NCI-H1694 treated with DMSO at 0.1 percent for 48 hours (cell line): ENCODE results near the gene KRTAP4-7.
"Not testable (repeated sequence)": the region's sequence is repeated elsewhere in the genome, so short reads cannot be mapped to it uniquely, and the experiment has no call there.

Source experiments
- DNase-seq: peaks from one replicate; lab custom pipeline; 2025; lab: John Stamatoyannopoulos, UW

KRTAP4-7 gene

GRCh38 chr17:41084100-41084856 is at the start of gene KRTAP4-7:
TSS of gene KRTAP4-7 (plus strand) at chr17:41084150. CDS start at chr17:41084207, 57 bp downstream.
- not testable (repeated sequence) for DNase-seq

- not testable (repeated sequence) for DNase-seq
Measured at GRCh38 chr17:41034346-41034935, 49.5 kb upstream of the KRTAP4-7 start, which contains the start of gene KRTAP1-3. TSS of gene KRTAP1-3 (minus strand) at chr17:41034874. CDS start at chr17:41034821, 53 bp downstream.

- no peak for DNase-seq
Measured at GRCh38 chr17:41037853-41038350, 46.0 kb upstream of the KRTAP4-7 start.

- not testable (repeated sequence) for DNase-seq
Measured at GRCh38 chr17:41040783-41041571, 43.0 kb upstream of the KRTAP4-7 start, which contains the start of gene KRTAP1-1. TSS of gene KRTAP1-1 (minus strand) at chr17:41041450. CDS start at chr17:41041397, 53 bp downstream.

- DNase-seq, result no peak
Measured at GRCh38 chr17:41042953-41043352, 41.0 kb upstream of the KRTAP4-7 start.

- DNase-seq, result not testable (repeated sequence)
Measured at GRCh38 chr17:41046735-41047465, 37.0 kb upstream of the KRTAP4-7 start, which contains the start of gene KRTAP2-1. TSS of gene KRTAP2-1 (minus strand) at chr17:41047316. CDS start at chr17:41047267, 49 bp downstream.

GRCh38 chr17:41048441-41048840 is 35.5 kb upstream of the KRTAP4-7 start:
- DNase-seq, result no peak

- DNase-seq, result no peak
Measured at GRCh38 chr17:41049110-41049509, 34.8 kb upstream of the KRTAP4-7 start.

- DNase-seq, result no peak
Measured at GRCh38 chr17:41052566-41052965, 31.4 kb upstream of the KRTAP4-7 start.

- DNase-seq, result no peak
Measured at GRCh38 chr17:41054025-41054424, 29.9 kb upstream of the KRTAP4-7 start.

- not testable (repeated sequence) for DNase-seq
Measured at GRCh38 chr17:41054556-41054955, 29.4 kb upstream of the KRTAP4-7 start.

- DNase-seq, result not testable (repeated sequence)
Measured at GRCh38 chr17:41055130-41055529, 28.8 kb upstream of the KRTAP4-7 start, which contains the start of gene KRTAP2-2. TSS of gene KRTAP2-2 (minus strand) at chr17:41055230. CDS start at chr17:41055211, 19 bp downstream.

GRCh38 chr17:41057547-41057946 is 26.4 kb upstream of the KRTAP4-7 start:
- DNase-seq, result no peak

GRCh38 chr17:41058741-41059140 is 25.2 kb upstream of the KRTAP4-7 start:
- DNase-seq, result no peak

- not testable (repeated sequence) for DNase-seq
Measured at GRCh38 chr17:41059276-41060051, 24.5 kb upstream of the KRTAP4-7 start.

GRCh38 chr17:41060052-41060604 is 23.8 kb upstream of the KRTAP4-7 start, which contains the start of gene KRTAP2-3:
TSS of gene KRTAP2-3 (minus strand) at chr17:41060114. CDS start at chr17:41060050, 64 bp downstream.
- DNase-seq, result no peak

GRCh38 chr17:41061964-41062363 is 22.0 kb upstream of the KRTAP4-7 start:
- DNase-seq, result no peak

GRCh38 chr17:41063449-41063848 is 20.5 kb upstream of the KRTAP4-7 start:
- no peak for DNase-seq

GRCh38 chr17:41064301-41064700 is 19.6 kb upstream of the KRTAP4-7 start:
- DNase-seq, result no peak
